Panc1 (cell line): ENCODE data around the gene ZNF326. TPM values are rescaled to one million over a fixed set of nuclear protein-coding genes. Genes with fewer than 3 reads are reported as not detected.

ENCODE experiments used
- ATAC-seq: fragments of 200-7000 bp; cut with Tn5 transposase; 2 replicates; pipeline ENCODE4 v1.9.1; 2020; ENCODE audit warnings: mild to moderate bottlenecking, moderate library complexity
- BruUV-seq: library from RNA; stranded (reverse); fragments of 400-500 nt; replicated peaks from 2 replicates; lab custom pipeline; 2021; lab: Mats Ljungman, UMichigan
- CTCF ChIA-PET: fragments of 300-600 bp; sonication (Branson Sonifier 250); formaldehyde crosslinking; loops from one replicate; lab custom pipeline; 2022; ENCODE audit warnings: antibody characterized with exemption; lab: Charles Lee
- POLR2A ChIA-PET: fragments of 300-600 bp; sonication (Branson Sonifier 250); formaldehyde crosslinking; loops from one replicate; lab custom pipeline; 2022; ENCODE audit warnings: antibody characterized with exemption; lab: Charles Lee
- DNase-seq: peaks from one replicate; pipeline ENCODE4 v3.0.0-alpha.2; 2010; ENCODE audit warnings: low read depth, low spot score
- H3K27ac ChIP-seq: 2 replicates; pipeline ENCODE4 v1.5.1; 2011; ENCODE audit warnings: mild to moderate bottlenecking, low read length, inconsistent platforms
- H3K27me3 ChIP-seq: fragments of 200-500 bp; sonication (Bioruptor generic); 2 replicates; pipeline ENCODE4 v1.6.0; 2014; ENCODE audit warnings: low read length, inconsistent platforms; ENCODE audit not compliant: control insufficient read depth, insufficient read depth
- H3K36me3 ChIP-seq: fragments of 200-500 bp; sonication (Bioruptor generic); 2 replicates; pipeline ENCODE4 v1.5.1; 2014; ENCODE audit warnings: inconsistent platforms, mild to moderate bottlenecking, low read length, moderate library complexity; ENCODE audit not compliant: control insufficient read depth, insufficient read depth
- H3K4me1 ChIP-seq: 2 replicates; pipeline ENCODE4 v1.5.1; 2011; ENCODE audit warnings: inconsistent platforms, mild to moderate bottlenecking, low read length, moderate library complexity; ENCODE audit not compliant: control insufficient read depth, insufficient read depth
- H3K4me3 ChIP-seq, 2 experiments: 2 replicates each; pipeline ENCODE4 v1.5.1; 2011 to 2012; ENCODE audit warnings: low read depth in 2 of 2, low read length in 2 of 2, mild to moderate bottlenecking in 2 of 2, inconsistent platforms in 1 of 2, moderate library complexity in 1 of 2
- H3K9me3 ChIP-seq: fragments of 200-500 bp; sonication (Bioruptor generic); 2 replicates; pipeline ENCODE4 v1.5.1; 2014; ENCODE audit warnings: low read depth, mild to moderate bottlenecking, inconsistent platforms, low read length, moderate library complexity; ENCODE audit not compliant: control insufficient read depth, insufficient read depth
- CTCF ChIP-seq: fragments of 450-650 bp; IDR thresholded peaks from 2 replicates; pipeline ENCODE4 v1.5.1; 2017; ENCODE audit warnings: mild to moderate bottlenecking
- POLR2AphosphoS5 ChIP-seq: IDR thresholded peaks from 2 replicates; pipeline ENCODE4 v1.6.1; 2012; ENCODE audit warnings: mild to moderate bottlenecking, low read depth, low read length, moderate library complexity
- REST ChIP-seq, 2 experiments: IDR thresholded peaks; 2 replicates each; pipeline ENCODE4 v1.6.1; 2011 to 2012; ENCODE audit warnings: low read depth in 2 of 2, control low read depth in 1 of 2, low read length in 1 of 2, mild to moderate bottlenecking in 1 of 2, moderate library complexity in 1 of 2; ENCODE audit not compliant: insufficient read depth in 1 of 2
- SIN3A ChIP-seq: IDR thresholded peaks from 2 replicates; pipeline ENCODE4 v1.6.1; 2012; ENCODE audit warnings: low read depth, mild to moderate bottlenecking, low read length, moderate library complexity, borderline replicate concordance; ENCODE audit not compliant: insufficient read depth
- TCF7L2 ChIP-seq: IDR thresholded peaks from 2 replicates; pipeline ENCODE4 v1.6.1; 2011; ENCODE audit warnings: mild to moderate bottlenecking, low read depth, low read length, inconsistent platforms
- in situ Hi-C: cut with HindIII; loops from 2 replicates; pipeline ENCODE4 v1.10.0; 2016; ENCODE audit warnings: low sequenced_read_pairs, low pct_unique_long_range_greater_than_20kb
- intact Hi-C: fragments of 100-400 bp; cut with micrococcal nuclease; formaldehyde crosslinking; loops from one replicate; pipeline ENCODE4 v1.10.0; 2022; ENCODE audit not compliant: unreplicated experiment
- total RNA-seq: library from RNA; stranded (reverse); gene quantifications from one replicate; pipeline ENCODE4 v1.2.1, GENCODE V29; 2021; ENCODE audit not compliant: unreplicated experiment

ZNF326 gene
- total RNA-seq, 1 experiment from 2014 or later, result 19.7 TPM

- ATAC-seq, result no peak
- no peak for TF ChIP-seq SIN3A
- no peak for TF ChIP-seq TCF7L2
- TF ChIP-seq POLR2AphosphoS5, result no peak
- TF ChIP-seq REST (IDR thresholded peaks at IDR 0.05; ENCODE audit: insufficient read depth in 1 of 2, low read depth in 2 of 2, low read length in 1 of 2), result no peak
- TF ChIP-seq CTCF, result no peak
- intact Hi-C loops (loop anchor here (2.0 kb wide), 1 partner anchor 15 kb away; no protein-coding TSS in a partner anchor), in situ Hi-C loops (no loop called here)
- no peaks in the 10 kb centered on the region for H3K36me3 ChIP-seq
- no peak for DNase-seq
- H3K27me3 ChIP-seq, result no peaks in the 10 kb centered on the region
- H3K9me3 ChIP-seq, result no peaks in the 10 kb centered on the region
- BruUV-seq, result no TSS peak
- ChIA-PET POLR2A (no interaction called here), CTCF (no interaction called here)
- no peak overlapping the region for H3K4me3 ChIP-seq
- no peak overlapping the region for H3K27ac ChIP-seq
- H3K4me1 ChIP-seq, result no peaks in the 10 kb centered on the region
Observed at GRCh38 chr1:89949991-89950624, 44.8 kb upstream of the ZNF326 start.

GRCh38 chr1:89950703-89951102 lies 44.2 kb upstream of the ZNF326 start:
- intact Hi-C loops, result loop anchor here (2.0 kb wide), 1 partner anchor 14 kb away; no protein-coding TSS in a partner anchor
- TF ChIP-seq SIN3A (no peak), POLR2AphosphoS5 (no peak), TCF7L2 (no peak), REST (IDR thresholded peaks at IDR 0.05; ENCODE audit: insufficient read depth in 1 of 2, low read depth in 2 of 2, low read length in 1 of 2) (no peak), CTCF (no peak)
- ATAC-seq (no peak), DNase-seq (no peak)
- Histone ChIP-seq H3K4me1 (no peaks in the 10 kb centered on the region), H3K27me3 (no peaks in the 10 kb centered on the region), H3K27ac (no peak overlapping the region), H3K4me3 (no peak overlapping the region), H3K36me3 (no peaks in the 10 kb centered on the region), H3K9me3 (no peaks in the 10 kb centered on the region)
- CTCF ChIA-PET, result no interaction called here
- BruUV-seq, result no TSS peak
- in situ Hi-C loops, result no loop called here
- POLR2A ChIA-PET, result no interaction called here
